Measurements from ENCODE around the gene KLHL12.

- TF ChIP-seq RAD21 (IDR thresholded peaks at IDR 0.05; ENCODE audit: low read depth) (no peak), CTCF (IDR thresholded peaks at IDR 0.05 in 2 of 3, conservative IDR thresholded peaks at IDR 0.05 in 1 of 3; ENCODE audit: borderline replicate concordance in 1 of 3, insufficient read depth in 1 of 3, low read depth in 2 of 3, low read length in 2 of 3) (no peak), YY1 (IDR thresholded peaks at IDR 0.05; ENCODE audit: extremely low read depth, insufficient replicate concordance, low read depth, low read length) (no peak)
Observed at GRCh38 chr1:202956969-202957368, 29.9 kb upstream of the KLHL12 start.
